SK-N-SH (cell line): ENCODE measurements around the gene HSPH1. TPM values are rescaled to one million over a fixed set of nuclear protein-coding genes. Genes with fewer than 3 reads are reported as not detected.
A peak's percentile ranks its signal among the peaks of the same experiment; 100 is the strongest.

Source experiments
- CTCF ChIA-PET: fragments of 300-600, 350-600 bp; formaldehyde crosslinking; extraction: SDS; loops from one replicate; lab custom pipeline; 2021; lab: Yijun Ruan, JAX
- POLR2A ChIA-PET: fragments of 350-600 bp; sonication (Branson Sonifier 250); formaldehyde crosslinking; extraction: SDS; loops from one replicate; lab custom pipeline; 2020; ENCODE audit warnings: antibody characterized with exemption, inconsistent platforms; lab: Yijun Ruan, JAX
- DNase-seq: peaks from one replicate; pipeline ENCODE4 v3.0.0; 2012
- H2AFZ ChIP-seq: fragments of 200-600 bp; sonication (generic); 2 replicates; pipeline ENCODE4 v1.8.1; 2016; ENCODE audit warnings: antibody characterized with exemption, mild to moderate bottlenecking, low read depth
- H3F3A ChIP-seq: fragments of 200-600 bp; sonication (generic); replicated peaks from 2 replicates; pipeline ENCODE3; 2016; ENCODE audit warnings: antibody characterized with exemption, mild to moderate bottlenecking; ENCODE audit not compliant: insufficient read depth
- H3K27ac ChIP-seq, 2 experiments: fragments of 200-500 bp in 1 of 2; fragments of 200-600 bp in 1 of 2; sonication (Bioruptor generic) in 1 of 2; sonication (generic), shearing (Covaris generic) in 1 of 2; 2 replicates each; pipeline versions ENCODE4 v1.5.1 to v1.6.1; 2014 to 2016; ENCODE audit warnings: low read depth in 2 of 2, inconsistent platforms in 1 of 2, low read length in 1 of 2, mild to moderate bottlenecking in 1 of 2, mixed read lengths in 1 of 2
- H3K27me3 ChIP-seq: fragments of 200-600 bp; sonication (generic), shearing (Covaris generic); 2 replicates; pipeline ENCODE4 v1.6.1; 2016; ENCODE audit warnings: mixed run types; ENCODE audit not compliant: insufficient read depth
- H3K36me3 ChIP-seq, 2 experiments: fragments of 200-500 bp in 1 of 2; fragments of 200-600 bp in 1 of 2; sonication (Bioruptor generic) in 1 of 2; sonication (generic) in 1 of 2; replicated peaks in 1 of 2; 2 replicates each; pipeline versions ENCODE3 to v1.5.1; 2014 to 2016; ENCODE audit warnings: low read length in 1 of 2, mild to moderate bottlenecking in 1 of 2; ENCODE audit not compliant: insufficient read depth in 2 of 2, control insufficient read depth in 1 of 2
- H3K4me1 ChIP-seq, 2 experiments: fragments of 200-500 bp in 1 of 2; fragments of 200-600 bp in 1 of 2; sonication (Bioruptor generic) in 1 of 2; sonication (generic), shearing (Covaris generic) in 1 of 2; 2 replicates each; pipeline versions ENCODE4 v1.5.1 to v1.6.1; 2014 to 2016; ENCODE audit warnings: low read depth in 1 of 2, low read length in 1 of 2, mixed run types in 1 of 2; ENCODE audit not compliant: insufficient read depth in 2 of 2, control insufficient read depth in 1 of 2
- H3K4me2 ChIP-seq: fragments of 200-600 bp; sonication (generic), shearing (Covaris generic); 2 replicates; pipeline ENCODE4 v1.6.1; 2017; ENCODE audit warnings: mixed run types
- H3K4me3 ChIP-seq, 2 experiments: fragments of 200-500 bp in 1 of 2; fragments of 200-600 bp in 1 of 2; sonication (Bioruptor generic) in 1 of 2; sonication (generic), shearing (Covaris generic) in 1 of 2; 2 replicates each; pipeline versions ENCODE4 v1.5.1 to v1.8.1; 2014 to 2016; ENCODE audit warnings: low read depth in 2 of 2, inconsistent platforms in 1 of 2, low read length in 1 of 2, mild to moderate bottlenecking in 1 of 2, mixed read lengths in 1 of 2, moderate library complexity in 1 of 2
- H3K79me2 ChIP-seq: fragments of 200-600 bp; sonication (generic); 2 replicates; pipeline ENCODE4 v1.8.1; 2017; ENCODE audit warnings: mild to moderate bottlenecking; ENCODE audit not compliant: insufficient read depth
- H3K9ac ChIP-seq: fragments of 200-600 bp; sonication (generic); 2 replicates; pipeline ENCODE4 v1.6.1; 2017; ENCODE audit warnings: mixed run types
- H3K9me2 ChIP-seq: fragments of 200-600 bp; sonication (generic); 2 replicates; pipeline ENCODE4 v1.6.1; 2017; ENCODE audit warnings: mixed run types
- H3K9me3 ChIP-seq: fragments of 200-600 bp; sonication (generic); 2 replicates; pipeline ENCODE4 v1.6.1; 2017; ENCODE audit warnings: mixed run types, mild to moderate bottlenecking, moderate library complexity
- H4K20me1 ChIP-seq: fragments of 200-600 bp; sonication (generic); 2 replicates; pipeline ENCODE4 v1.6.1; 2017; ENCODE audit warnings: mild to moderate bottlenecking, mixed run types; ENCODE audit not compliant: insufficient read depth
- CHD2 ChIP-seq: fragments of 150-350 bp; IDR thresholded peaks from 2 replicates; pipeline ENCODE4 v1.6.1; 2018; ENCODE audit warnings: low read length; ENCODE audit not compliant: partially characterized antibody
- EZH2phosphoT487 ChIP-seq: fragments of 200-600 bp; sonication (generic); IDR thresholded peaks from 2 replicates; pipeline ENCODE4 v1.6.1; 2017; ENCODE audit warnings: low read depth, mixed run types, mild to moderate bottlenecking, antibody characterized with exemption, moderate library complexity, borderline replicate concordance
- FOXM1 ChIP-seq: IDR thresholded peaks from 2 replicates; pipeline ENCODE4 v1.4.0; 2012; ENCODE audit warnings: low read depth, mild to moderate bottlenecking
- GABPA ChIP-seq: IDR thresholded peaks from 2 replicates; pipeline ENCODE4 v1.4.0; 2012; ENCODE audit warnings: low read depth, mild to moderate bottlenecking
- RCOR1 ChIP-seq: fragments of 150-350 bp; IDR thresholded peaks from 2 replicates; pipeline ENCODE4 v1.6.1; 2017; ENCODE audit warnings: antibody characterized with exemption, low read length
- RFX5 ChIP-seq: IDR thresholded peaks from 2 replicates; pipeline ENCODE4 v1.6.1; 2012; ENCODE audit warnings: mild to moderate bottlenecking, improper control_type of control experiment, low read length
- TEAD4 ChIP-seq: IDR thresholded peaks from 2 replicates; pipeline ENCODE4 v1.4.0; 2012; ENCODE audit warnings: mild to moderate bottlenecking, borderline replicate concordance; ENCODE audit not compliant: insufficient read depth
- WGBS: methylation state at CpG from one replicate; pipeline ENCODE4 v1.1.6; 2017; ENCODE audit warnings: low lambda C conversion rate; 5-methylcytosine and 5-hydroxymethylcytosine counted together
- polyA plus RNA-seq, 3 experiments: library from polyadenylated mRNA; depleted of rRNA; stranded (reverse); fragments of >200 nt; gene quantifications; 2 replicates each; pipeline ENCODE4 v1.2.3, GENCODE V29; 2012
- TF ChIP-seq, protein P1 (sequence below): IDR thresholded peaks from 2 replicates; pipeline ENCODE4; 2012
- TF ChIP-seq, protein P2 (sequence below): IDR thresholded peaks from 2 replicates; pipeline ENCODE4 v1.6.1; 2012; ENCODE audit warnings: mild to moderate bottlenecking, low read depth, low read length, moderate library complexity
- TF ChIP-seq, protein P3 (sequence below): fragments of 150-350 bp; IDR thresholded peaks from 2 replicates; pipeline ENCODE4 v1.6.1; 2017; ENCODE audit warnings: antibody characterized with exemption, low read length, low read depth, borderline replicate concordance
- TF ChIP-seq, protein P4 (sequence below): fragments of 150-350 bp; IDR thresholded peaks from 2 replicates; pipeline ENCODE4 v1.6.1; 2016; ENCODE audit warnings: mild to moderate bottlenecking, low read depth, low read length
- TF ChIP-seq, protein P5 (sequence below): IDR thresholded peaks from 2 replicates; pipeline ENCODE4 v1.4.0; 2012; ENCODE audit warnings: low read depth, borderline replicate concordance

Gene HSPH1
- polyA plus RNA-seq, 1 of the 3 experiments (the other 2 are of a cell fraction), result 32.8 TPM

DNA sequence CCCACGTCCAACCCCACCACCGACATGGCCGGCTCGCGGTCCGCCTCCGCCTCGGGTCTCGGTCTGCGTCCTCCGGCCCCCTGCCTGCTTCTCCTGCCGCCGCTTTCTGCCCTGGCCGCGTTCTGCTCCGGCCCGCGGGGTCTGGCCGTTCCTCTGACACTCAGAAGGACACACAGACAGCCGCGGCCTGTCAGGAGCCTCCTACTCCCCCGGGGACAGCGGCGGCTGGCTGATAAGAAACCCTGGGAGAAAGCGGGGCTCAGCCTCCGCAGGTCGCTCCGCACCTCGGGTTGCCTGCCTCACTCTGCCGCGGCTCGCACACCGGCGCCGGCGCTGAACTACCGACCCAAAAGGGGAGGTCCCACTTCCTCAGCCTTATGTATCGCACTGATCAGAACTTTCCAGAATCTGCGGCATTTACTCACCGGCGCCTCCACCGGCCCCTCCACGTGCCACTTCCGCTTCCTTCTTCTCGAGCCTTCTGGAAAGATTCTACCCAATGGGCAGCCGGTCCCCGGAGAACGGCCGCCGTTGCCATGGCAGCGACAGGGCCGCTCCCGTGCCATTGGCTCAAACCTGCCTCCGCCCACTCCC is at the start of gene HSPH1 (continued):
- peak; percentile 93 for TF ChIP-seq RFX5
- TF ChIP-seq, all 33 proteins: peak for 16

DNA sequence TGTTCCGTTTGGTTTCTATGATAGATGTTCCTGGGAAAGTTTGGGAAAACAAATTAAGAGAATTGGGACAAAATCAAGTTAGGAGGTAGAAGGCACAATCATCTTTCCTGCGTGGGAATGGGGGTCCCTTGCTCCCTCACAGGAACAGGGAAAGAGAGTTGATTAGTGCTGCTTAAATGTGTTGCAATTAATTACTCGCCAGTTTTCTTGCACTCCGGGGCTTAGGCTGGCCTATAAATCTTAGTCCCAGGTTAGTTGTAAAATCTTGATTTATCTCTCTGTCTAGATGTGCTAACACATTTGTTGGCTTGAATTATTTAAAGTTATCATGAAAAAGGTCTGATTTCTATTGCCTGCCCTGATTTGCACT is 48.1 kb upstream of the HSPH1 start:
- 44% methylated on average over 4 of the region's 4 CpGs for WGBS
- H3K36me3 ChIP-seq, result no peaks in the 10 kb centered on the region
- H3F3A ChIP-seq, result peaks cover 3% of the 10 kb centered on the region
- H3K9ac ChIP-seq, result no peak overlapping the region
- H3K27me3 ChIP-seq, result no peaks in the 10 kb centered on the region
- H3K9me3 ChIP-seq, result no peaks in the 10 kb centered on the region
- H3K4me1 ChIP-seq, result peaks cover 18 to 27% of the 10 kb centered on the region in 2 experiments; a peak in 3 of 4 replicates
- peak overlapping the region; percentile 20 to 83; a peak in 3 of 4 replicates for H3K27ac ChIP-seq
- no peaks in the 10 kb centered on the region for H3K9me2 ChIP-seq
- H4K20me1 ChIP-seq, result no peaks in the 10 kb centered on the region
- no peak for DNase-seq
- peak overlapping the region; percentile 63; the same call in 1 of the 2 replicates for H3K4me2 ChIP-seq
- peaks cover 7% of the 10 kb centered on the region; the same call in 1 of the 2 replicates for H3K79me2 ChIP-seq
- 0 out of 4 replicates have a peak overlapping the region, but pooled peaks of 1 of the 2 experiments have one; percentile 18 for H3K4me3 ChIP-seq
- TF ChIP-seq, protein P1, sequence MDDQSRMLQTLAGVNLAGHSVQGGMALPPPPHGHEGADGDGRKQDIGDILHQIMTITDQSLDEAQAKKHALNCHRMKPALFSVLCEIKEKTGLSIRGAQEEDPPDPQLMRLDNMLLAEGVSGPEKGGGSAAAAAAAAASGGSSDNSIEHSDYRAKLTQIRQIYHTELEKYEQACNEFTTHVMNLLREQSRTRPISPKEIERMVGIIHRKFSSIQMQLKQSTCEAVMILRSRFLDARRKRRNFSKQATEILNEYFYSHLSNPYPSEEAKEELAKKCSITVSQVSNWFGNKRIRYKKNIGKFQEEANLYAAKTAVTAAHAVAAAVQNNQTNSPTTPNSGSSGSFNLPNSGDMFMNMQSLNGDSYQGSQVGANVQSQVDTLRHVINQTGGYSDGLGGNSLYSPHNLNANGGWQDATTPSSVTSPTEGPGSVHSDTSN, result no peak
- TF ChIP-seq FOXM1 (no peak), TEAD4 (no peak), CHD2 (no peak), GABPA (no peak), EZH2phosphoT487 (no peak), RCOR1 (no peak)
- TF ChIP-seq, protein P2, sequence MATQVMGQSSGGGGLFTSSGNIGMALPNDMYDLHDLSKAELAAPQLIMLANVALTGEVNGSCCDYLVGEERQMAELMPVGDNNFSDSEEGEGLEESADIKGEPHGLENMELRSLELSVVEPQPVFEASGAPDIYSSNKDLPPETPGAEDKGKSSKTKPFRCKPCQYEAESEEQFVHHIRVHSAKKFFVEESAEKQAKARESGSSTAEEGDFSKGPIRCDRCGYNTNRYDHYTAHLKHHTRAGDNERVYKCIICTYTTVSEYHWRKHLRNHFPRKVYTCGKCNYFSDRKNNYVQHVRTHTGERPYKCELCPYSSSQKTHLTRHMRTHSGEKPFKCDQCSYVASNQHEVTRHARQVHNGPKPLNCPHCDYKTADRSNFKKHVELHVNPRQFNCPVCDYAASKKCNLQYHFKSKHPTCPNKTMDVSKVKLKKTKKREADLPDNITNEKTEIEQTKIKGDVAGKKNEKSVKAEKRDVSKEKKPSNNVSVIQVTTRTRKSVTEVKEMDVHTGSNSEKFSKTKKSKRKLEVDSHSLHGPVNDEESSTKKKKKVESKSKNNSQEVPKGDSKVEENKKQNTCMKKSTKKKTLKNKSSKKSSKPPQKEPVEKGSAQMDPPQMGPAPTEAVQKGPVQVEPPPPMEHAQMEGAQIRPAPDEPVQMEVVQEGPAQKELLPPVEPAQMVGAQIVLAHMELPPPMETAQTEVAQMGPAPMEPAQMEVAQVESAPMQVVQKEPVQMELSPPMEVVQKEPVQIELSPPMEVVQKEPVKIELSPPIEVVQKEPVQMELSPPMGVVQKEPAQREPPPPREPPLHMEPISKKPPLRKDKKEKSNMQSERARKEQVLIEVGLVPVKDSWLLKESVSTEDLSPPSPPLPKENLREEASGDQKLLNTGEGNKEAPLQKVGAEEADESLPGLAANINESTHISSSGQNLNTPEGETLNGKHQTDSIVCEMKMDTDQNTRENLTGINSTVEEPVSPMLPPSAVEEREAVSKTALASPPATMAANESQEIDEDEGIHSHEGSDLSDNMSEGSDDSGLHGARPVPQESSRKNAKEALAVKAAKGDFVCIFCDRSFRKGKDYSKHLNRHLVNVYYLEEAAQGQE, result no peak
- TF ChIP-seq, protein P3, sequence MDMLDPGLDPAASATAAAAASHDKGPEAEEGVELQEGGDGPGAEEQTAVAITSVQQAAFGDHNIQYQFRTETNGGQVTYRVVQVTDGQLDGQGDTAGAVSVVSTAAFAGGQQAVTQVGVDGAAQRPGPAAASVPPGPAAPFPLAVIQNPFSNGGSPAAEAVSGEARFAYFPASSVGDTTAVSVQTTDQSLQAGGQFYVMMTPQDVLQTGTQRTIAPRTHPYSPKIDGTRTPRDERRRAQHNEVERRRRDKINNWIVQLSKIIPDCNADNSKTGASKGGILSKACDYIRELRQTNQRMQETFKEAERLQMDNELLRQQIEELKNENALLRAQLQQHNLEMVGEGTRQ, result no peak
- TF ChIP-seq, protein P4, sequence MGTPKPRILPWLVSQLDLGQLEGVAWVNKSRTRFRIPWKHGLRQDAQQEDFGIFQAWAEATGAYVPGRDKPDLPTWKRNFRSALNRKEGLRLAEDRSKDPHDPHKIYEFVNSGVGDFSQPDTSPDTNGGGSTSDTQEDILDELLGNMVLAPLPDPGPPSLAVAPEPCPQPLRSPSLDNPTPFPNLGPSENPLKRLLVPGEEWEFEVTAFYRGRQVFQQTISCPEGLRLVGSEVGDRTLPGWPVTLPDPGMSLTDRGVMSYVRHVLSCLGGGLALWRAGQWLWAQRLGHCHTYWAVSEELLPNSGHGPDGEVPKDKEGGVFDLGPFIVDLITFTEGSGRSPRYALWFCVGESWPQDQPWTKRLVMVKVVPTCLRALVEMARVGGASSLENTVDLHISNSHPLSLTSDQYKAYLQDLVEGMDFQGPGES, result no peak
- TF ChIP-seq, protein P5, sequence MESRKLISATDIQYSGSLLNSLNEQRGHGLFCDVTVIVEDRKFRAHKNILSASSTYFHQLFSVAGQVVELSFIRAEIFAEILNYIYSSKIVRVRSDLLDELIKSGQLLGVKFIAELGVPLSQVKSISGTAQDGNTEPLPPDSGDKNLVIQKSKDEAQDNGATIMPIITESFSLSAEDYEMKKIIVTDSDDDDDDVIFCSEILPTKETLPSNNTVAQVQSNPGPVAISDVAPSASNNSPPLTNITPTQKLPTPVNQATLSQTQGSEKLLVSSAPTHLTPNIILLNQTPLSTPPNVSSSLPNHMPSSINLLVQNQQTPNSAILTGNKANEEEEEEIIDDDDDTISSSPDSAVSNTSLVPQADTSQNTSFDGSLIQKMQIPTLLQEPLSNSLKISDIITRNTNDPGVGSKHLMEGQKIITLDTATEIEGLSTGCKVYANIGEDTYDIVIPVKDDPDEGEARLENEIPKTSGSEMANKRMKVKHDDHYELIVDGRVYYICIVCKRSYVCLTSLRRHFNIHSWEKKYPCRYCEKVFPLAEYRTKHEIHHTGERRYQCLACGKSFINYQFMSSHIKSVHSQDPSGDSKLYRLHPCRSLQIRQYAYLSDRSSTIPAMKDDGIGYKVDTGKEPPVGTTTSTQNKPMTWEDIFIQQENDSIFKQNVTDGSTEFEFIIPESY, result no peak
- POLR2A ChIA-PET, result interaction anchor here (1.1 to 1.3 kb wide), 2 partner anchors 9 to 10 kb away, joined by 3 to 5 read pairs; partner anchors contain the start of gene B3GLCT
- peak overlapping the region; percentile 20; the same call in 1 of the 2 replicates for H2AFZ ChIP-seq
- CTCF ChIA-PET, result interaction anchor here (0.8 to 2.6 kb wide), 4 partner anchors 9 to 215 kb away, joined by 3 to 22 read pairs (median 10); partner anchors contain the start of gene B3GLCT
